Left ventricle myocardium inferior (tissue), 1 donor: Measurements from ENCODE around the gene TBCD. TPM values are rescaled to one million over a fixed set of nuclear protein-coding genes. Genes with fewer than 3 reads are reported as not detected.
"Not testable (repeated sequence)": the region's sequence is repeated elsewhere in the genome, so short reads cannot be mapped to it uniquely, and the experiment has no call there.

Experiments
- DNase-seq: peaks from one replicate; pipeline ENCODE4 v3.0.0-alpha.2; 2020
- H3K27ac ChIP-seq: fragments of 200-600 bp; replicated peaks from 2 replicates; pipeline ENCODE4 v1.8.0; 2021
- H3K27me3 ChIP-seq: fragments of 200-600 bp; 2 replicates; pipeline ENCODE4 v1.8.0; 2021; ENCODE audit warnings: low read depth
- H3K36me3 ChIP-seq: fragments of 200-600 bp; 2 replicates; pipeline ENCODE4 v1.8.0; 2021
- H3K4me1 ChIP-seq: fragments of 200-600 bp; 2 replicates; pipeline ENCODE4 v1.8.0; 2021
- H3K4me3 ChIP-seq: fragments of 200-600 bp; 2 replicates; pipeline ENCODE4 v1.8.0; 2021; ENCODE audit warnings: mild to moderate bottlenecking, moderate library complexity
- H3K9me3 ChIP-seq: fragments of 200-600 bp; replicated peaks from 2 replicates; pipeline ENCODE4 v1.8.0; 2021
- intact Hi-C: fragments of 100-400 bp; cut with micrococcal nuclease; formaldehyde crosslinking; loops from one replicate; pipeline ENCODE4 v1.11.0; 2022
- total RNA-seq: library from RNA; stranded (reverse); fragmentation: NEBNext Ultra II Directional; extraction: Animal tissue kit (Norgen Biotek cat#: 25700); gene quantifications from one replicate; pipeline ENCODE4 v1.2.1, GENCODE V29; 2021
- TF ChIP-seq, protein P1 (sequence below): fragments of 200-600 bp; IDR thresholded peaks from 2 replicates; pipeline ENCODE4 v1.8.0; 2021; ENCODE audit warnings: antibody characterized with exemption, mild to moderate bottlenecking, borderline replicate concordance
- donor health status: DM: no; HTN: yes; CAD: no; lungs with severe emphysema.

TBCD gene
- total RNA-seq, 1 donor from 2014 or later, result 48.0 TPM

DNA sequence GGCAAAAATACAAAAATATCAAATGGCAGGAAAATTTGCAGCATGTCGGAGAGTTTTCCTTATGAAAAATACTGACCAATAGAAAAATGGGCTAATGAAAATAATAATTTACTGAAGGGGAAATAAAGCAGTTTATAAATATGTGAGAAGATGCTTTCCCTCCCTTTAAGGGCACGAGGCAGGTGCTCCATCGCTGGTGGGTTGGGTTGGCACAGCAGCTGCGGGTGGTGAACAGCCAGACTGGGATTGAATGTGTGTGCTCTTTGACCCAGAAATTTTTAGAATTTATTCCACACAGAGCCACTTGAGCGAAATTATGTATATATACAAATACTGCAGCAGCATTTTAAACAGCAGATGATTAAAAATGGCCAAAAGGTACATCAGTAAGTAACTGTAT, 197.1 kb downstream of the TBCD start:
- Histone ChIP-seq H3K36me3 (peaks cover 40% of the 10 kb centered on the region), H3K27me3 (no peaks in the 10 kb centered on the region), H3K9me3 (peaks cover 60% of the 10 kb centered on the region), H3K4me3 (no peak overlapping the region), H3K27ac (no peak overlapping the region), H3K4me1 (no peaks in the 10 kb centered on the region)
- TF ChIP-seq, protein P1, sequence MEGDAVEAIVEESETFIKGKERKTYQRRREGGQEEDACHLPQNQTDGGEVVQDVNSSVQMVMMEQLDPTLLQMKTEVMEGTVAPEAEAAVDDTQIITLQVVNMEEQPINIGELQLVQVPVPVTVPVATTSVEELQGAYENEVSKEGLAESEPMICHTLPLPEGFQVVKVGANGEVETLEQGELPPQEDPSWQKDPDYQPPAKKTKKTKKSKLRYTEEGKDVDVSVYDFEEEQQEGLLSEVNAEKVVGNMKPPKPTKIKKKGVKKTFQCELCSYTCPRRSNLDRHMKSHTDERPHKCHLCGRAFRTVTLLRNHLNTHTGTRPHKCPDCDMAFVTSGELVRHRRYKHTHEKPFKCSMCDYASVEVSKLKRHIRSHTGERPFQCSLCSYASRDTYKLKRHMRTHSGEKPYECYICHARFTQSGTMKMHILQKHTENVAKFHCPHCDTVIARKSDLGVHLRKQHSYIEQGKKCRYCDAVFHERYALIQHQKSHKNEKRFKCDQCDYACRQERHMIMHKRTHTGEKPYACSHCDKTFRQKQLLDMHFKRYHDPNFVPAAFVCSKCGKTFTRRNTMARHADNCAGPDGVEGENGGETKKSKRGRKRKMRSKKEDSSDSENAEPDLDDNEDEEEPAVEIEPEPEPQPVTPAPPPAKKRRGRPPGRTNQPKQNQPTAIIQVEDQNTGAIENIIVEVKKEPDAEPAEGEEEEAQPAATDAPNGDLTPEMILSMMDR, result no peak
- no peak for DNase-seq
- intact Hi-C loops, result no loop called here

DNA sequence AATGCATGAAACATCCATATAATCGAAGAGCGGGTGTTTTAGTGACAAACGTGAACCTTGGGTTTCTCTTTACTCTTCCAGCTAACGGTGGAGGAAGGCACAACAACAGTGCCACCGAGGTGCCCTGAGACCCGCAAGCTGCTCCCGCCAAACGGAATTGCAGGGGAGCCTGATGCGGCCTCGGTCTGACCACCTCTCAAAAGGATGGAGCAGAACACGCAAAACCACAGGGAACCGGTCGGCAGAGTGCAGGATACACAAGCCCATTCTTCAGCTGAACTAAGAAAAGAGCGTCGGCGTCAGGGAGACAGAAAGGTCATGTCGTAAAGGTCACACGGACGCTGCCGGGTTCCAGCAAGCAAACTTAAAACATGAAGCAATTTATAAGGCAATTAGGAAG, 197.5 kb downstream of the TBCD start:
- no peaks in the 10 kb centered on the region for H3K4me1 ChIP-seq
- H3K27ac ChIP-seq, result no peak overlapping the region
- peaks cover 60% of the 10 kb centered on the region for H3K9me3 ChIP-seq
- H3K27me3 ChIP-seq, result no peaks in the 10 kb centered on the region
- peaks cover 36% of the 10 kb centered on the region for H3K36me3 ChIP-seq
- DNase-seq, result peak; percentile 5
- intact Hi-C loops, result no loop called here
- no peak overlapping the region for H3K4me3 ChIP-seq
- TF ChIP-seq, protein P1, result no peak

DNA sequence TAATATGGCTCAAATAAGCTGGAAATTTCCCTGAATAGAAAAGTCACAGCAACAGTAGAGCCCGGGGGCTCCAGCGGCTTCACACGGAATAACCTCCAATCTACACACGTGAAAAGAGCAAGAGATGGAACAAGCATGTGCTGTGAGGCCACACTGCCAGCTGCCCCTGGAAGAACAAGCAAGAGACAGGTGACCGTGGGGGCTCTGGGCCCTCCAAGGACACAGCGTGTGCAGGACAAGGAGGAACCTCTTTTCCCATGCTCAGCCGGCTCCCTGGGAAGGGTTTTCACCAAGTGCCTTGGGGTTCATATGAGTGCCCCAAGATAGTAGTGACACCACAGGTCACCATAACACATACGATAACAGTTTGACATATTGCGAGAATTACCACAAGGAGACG, 198.1 kb downstream of the TBCD start:
- DNase-seq, result no peak
- TF ChIP-seq, protein P1, result no peak
- H3K9me3 ChIP-seq, result peaks cover 60% of the 10 kb centered on the region
- H3K4me1 ChIP-seq, result no peaks in the 10 kb centered on the region
- H3K36me3 ChIP-seq, result peaks cover 29% of the 10 kb centered on the region
- no peak overlapping the region for H3K27ac ChIP-seq
- H3K27me3 ChIP-seq, result no peaks in the 10 kb centered on the region
- no peak overlapping the region for H3K4me3 ChIP-seq
- intact Hi-C loops, result no loop called here

DNA sequence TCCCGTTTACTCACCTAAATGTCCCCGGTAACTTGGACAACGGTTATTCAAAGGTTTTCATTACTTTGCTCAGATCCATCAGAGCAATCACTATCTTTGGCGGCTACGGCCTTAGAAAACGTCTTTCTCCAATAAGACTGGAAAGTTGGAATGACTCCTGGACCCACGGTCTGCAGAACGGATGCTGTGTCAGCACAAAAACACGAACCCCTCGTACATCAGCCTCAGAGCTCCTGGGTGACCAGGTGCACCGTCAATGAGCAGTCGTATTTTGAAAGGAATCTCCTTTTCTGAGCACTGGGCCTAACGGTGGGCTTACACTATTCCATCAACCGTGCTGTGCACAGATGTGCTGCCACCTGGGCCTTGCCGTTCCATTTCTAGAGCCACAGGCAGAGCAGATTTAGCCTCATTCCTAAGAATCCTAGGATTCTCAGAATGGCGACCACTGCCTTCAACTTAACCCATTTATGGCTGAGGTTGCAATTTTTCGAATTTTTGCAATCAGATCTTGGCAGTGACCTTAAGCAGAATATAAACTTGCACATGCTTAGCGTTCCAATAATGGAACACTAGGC, 198.7 kb downstream of the TBCD start:
- peak; percentile 1 for DNase-seq

DNA sequence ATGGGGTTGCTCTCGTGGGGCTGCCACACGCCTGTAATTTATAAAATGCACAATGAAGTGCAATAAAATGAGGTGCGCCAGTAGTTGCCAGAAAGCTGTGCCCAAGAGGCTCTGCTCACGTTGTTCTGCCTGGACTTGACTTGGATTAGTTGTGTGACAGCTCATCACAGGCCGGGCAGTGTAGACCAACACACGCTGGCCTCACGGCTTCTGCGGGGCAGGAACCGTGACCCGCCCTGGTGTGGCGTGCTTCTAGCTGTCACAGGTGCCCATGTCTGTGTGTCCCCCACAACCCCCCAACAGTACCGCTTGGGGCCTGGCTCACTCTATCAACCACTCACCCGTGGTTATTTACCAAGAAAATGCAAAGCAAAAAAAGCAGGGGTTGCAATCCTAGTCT, 200.2 kb downstream of the TBCD start:
- peaks cover 20% of the 10 kb centered on the region for H3K36me3 ChIP-seq
- H3K27ac ChIP-seq, result no peak overlapping the region
- H3K4me3 ChIP-seq, result no peak overlapping the region
- H3K4me1 ChIP-seq, result no peaks in the 10 kb centered on the region
- TF ChIP-seq, protein P1, result no peak
- H3K9me3 ChIP-seq, result peaks cover 53% of the 10 kb centered on the region
- intact Hi-C loops, result no loop called here
- H3K27me3 ChIP-seq, result no peaks in the 10 kb centered on the region
- peak; percentile 5 for DNase-seq

More for the DNA sequence above, 198.7 kb downstream of the TBCD start:
- TF ChIP-seq, protein P1, result no peak
- Histone ChIP-seq H3K27ac (no peak overlapping the region), H3K4me3 (no peak overlapping the region), H3K4me1 (no peaks in the 10 kb centered on the region), H3K36me3 (peaks cover 23% of the 10 kb centered on the region), H3K9me3 (peaks cover 60% of the 10 kb centered on the region), H3K27me3 (no peaks in the 10 kb centered on the region)
- intact Hi-C loops, result no loop called here

DNA sequence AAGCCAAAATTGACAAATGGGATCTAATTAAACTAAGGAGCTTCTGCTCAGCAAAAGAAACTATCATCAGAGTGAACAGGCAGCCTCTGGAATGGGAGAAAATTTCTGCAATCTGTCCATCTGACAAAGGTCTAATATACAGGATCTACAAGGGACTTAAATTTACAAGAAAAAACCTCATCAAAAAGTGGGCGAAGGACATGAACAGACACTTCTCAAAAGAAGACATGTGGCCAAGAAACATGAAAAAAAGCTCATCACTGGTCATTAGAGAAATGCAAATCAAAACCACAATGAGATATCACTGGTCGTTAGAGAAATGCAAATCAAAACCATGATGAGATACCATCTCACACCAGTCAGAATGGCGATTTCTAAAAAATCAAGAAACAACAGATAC, 203.2 kb downstream of the TBCD start:
- intact Hi-C loops, DNase-seq, H3K4me1 ChIP-seq, H3K27ac ChIP-seq, H3K27me3 ChIP-seq, H3K4me3 ChIP-seq: not testable (repeated sequence)
- Histone ChIP-seq H3K9me3 (peaks cover 44% of the 10 kb centered on the region), H3K36me3 (peaks cover 12% of the 10 kb centered on the region)

DNA sequence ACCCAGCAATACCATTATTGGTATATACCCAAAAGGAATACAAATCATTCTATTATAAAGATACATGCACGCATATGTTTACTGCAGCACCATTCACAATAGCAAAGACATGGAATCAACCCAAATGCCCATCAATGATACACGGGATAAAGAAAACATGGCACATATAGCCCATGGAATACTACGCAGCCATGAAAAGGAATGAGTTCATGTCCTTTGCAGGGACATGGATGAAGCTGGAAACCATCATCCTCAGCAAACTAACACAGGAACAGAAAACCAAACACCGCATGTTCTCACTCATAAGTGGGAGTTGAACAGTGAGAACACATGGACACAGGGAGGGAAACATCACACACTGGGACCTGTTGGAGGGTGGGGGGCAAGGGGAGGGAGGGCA, 203.8 kb downstream of the TBCD start:
- H3K4me3 ChIP-seq, intact Hi-C loops, DNase-seq, H3K4me1 ChIP-seq, H3K27ac ChIP-seq, H3K27me3 ChIP-seq: not testable (repeated sequence)
- Histone ChIP-seq H3K9me3 (peaks cover 44% of the 10 kb centered on the region), H3K36me3 (peaks cover 10% of the 10 kb centered on the region)
